ENCODE data around the gene PRKCH. TPM values are rescaled to one million over a fixed set of nuclear protein-coding genes. Genes with fewer than 3 reads are reported as not detected.
A peak's percentile ranks its signal among the peaks of the same experiment; 100 is the strongest.

Gene PRKCH
- total RNA-seq, 1 donor from 2014 or later, result 9.0 TPM

DNA sequence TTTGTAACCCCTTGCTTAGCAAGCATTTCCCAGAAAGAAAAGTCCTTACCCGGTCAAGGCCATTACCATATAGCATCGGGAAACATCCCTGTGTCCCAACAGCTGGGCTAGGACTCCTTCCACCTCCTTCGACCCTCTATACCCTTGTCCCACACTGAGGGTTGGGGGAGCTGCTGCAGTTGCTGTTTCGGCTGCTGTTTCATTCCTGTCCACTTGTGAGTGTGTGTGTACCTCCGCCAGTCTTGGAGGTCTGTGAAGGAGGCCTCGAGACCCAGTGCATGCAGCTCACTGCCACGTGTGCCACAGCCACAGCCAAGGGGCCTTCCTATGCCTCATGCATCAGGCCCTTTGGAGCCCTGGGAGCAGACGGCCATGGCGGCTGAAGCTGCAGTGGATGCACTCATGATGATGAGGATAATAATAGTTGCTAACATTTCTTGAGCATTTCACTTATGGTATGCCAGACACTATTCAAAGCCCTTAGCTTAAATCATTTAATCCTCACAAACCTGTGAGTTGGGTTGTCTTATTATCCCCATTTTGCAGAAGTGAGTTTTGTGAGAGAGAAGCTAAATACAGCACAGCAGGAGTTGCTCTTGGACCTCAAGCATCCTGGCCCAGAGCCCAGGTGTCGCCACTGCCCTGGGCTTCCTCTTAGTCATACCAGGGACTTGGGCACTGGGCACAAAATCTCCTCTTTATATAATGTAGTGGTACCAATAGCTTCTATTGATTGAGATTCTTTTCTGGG is 156.5 kb downstream of the PRKCH start:
- Mint-ChIP-seq H3K27ac (peak overlapping the region; percentile 95), H3K4me1 (peaks cover 47% of the 10 kb centered on the region), H3K27me3 (ENCODE audit: low read depth) (no peaks in the 10 kb centered on the region), H3K9me3 (no peaks in the 10 kb centered on the region), H3K36me3 (no peaks in the 10 kb centered on the region), H3K4me3 (no peak overlapping the region)
- no peak for DNase-seq (ENCODE audit: low spot score in 2 of 2, unreplicated experiment in 2 of 2)
- TF ChIP-seq, protein P1, sequence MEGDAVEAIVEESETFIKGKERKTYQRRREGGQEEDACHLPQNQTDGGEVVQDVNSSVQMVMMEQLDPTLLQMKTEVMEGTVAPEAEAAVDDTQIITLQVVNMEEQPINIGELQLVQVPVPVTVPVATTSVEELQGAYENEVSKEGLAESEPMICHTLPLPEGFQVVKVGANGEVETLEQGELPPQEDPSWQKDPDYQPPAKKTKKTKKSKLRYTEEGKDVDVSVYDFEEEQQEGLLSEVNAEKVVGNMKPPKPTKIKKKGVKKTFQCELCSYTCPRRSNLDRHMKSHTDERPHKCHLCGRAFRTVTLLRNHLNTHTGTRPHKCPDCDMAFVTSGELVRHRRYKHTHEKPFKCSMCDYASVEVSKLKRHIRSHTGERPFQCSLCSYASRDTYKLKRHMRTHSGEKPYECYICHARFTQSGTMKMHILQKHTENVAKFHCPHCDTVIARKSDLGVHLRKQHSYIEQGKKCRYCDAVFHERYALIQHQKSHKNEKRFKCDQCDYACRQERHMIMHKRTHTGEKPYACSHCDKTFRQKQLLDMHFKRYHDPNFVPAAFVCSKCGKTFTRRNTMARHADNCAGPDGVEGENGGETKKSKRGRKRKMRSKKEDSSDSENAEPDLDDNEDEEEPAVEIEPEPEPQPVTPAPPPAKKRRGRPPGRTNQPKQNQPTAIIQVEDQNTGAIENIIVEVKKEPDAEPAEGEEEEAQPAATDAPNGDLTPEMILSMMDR (IDR thresholded peaks at IDR 0.05; ENCODE audit: unreplicated experiment), result no peak

DNA sequence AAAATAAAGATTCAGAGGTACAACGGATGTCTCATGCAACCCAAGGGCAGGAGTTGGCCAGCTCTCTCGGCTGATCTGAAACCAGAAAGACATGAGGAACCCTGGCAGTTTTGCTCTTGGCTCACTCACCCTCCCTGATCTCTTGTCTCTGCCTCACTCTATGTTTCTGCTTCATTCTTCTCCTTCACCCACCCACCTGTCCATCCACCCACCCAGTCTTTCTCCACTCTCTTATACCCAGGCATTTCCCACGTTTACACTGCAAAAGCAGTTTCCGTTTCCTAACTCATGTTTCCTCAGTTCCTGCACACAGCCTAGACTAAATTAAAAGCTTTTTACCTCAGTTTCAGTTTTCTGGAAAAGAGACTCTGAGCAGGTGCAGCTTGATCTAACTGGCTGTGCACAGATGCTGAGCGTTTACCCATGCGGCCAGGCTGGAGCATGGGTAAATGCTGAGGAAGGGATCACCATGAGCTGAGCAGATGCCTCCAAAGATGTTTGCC is 157.6 kb downstream of the PRKCH start:
- DNase-seq (ENCODE audit: low spot score in 2 of 2, unreplicated experiment in 2 of 2), result no peak
- H3K4me3 Mint-ChIP-seq, result no peak overlapping the region
- no peak overlapping the region for H3K27ac Mint-ChIP-seq
- H3K27me3 Mint-ChIP-seq (ENCODE audit: low read depth), result no peaks in the 10 kb centered on the region
- peaks cover 53% of the 10 kb centered on the region for H3K4me1 Mint-ChIP-seq
- TF ChIP-seq, protein P1 (IDR thresholded peaks at IDR 0.05; ENCODE audit: unreplicated experiment), result no peak
- no peaks in the 10 kb centered on the region for H3K36me3 Mint-ChIP-seq
- no peaks in the 10 kb centered on the region for H3K9me3 Mint-ChIP-seq

DNA sequence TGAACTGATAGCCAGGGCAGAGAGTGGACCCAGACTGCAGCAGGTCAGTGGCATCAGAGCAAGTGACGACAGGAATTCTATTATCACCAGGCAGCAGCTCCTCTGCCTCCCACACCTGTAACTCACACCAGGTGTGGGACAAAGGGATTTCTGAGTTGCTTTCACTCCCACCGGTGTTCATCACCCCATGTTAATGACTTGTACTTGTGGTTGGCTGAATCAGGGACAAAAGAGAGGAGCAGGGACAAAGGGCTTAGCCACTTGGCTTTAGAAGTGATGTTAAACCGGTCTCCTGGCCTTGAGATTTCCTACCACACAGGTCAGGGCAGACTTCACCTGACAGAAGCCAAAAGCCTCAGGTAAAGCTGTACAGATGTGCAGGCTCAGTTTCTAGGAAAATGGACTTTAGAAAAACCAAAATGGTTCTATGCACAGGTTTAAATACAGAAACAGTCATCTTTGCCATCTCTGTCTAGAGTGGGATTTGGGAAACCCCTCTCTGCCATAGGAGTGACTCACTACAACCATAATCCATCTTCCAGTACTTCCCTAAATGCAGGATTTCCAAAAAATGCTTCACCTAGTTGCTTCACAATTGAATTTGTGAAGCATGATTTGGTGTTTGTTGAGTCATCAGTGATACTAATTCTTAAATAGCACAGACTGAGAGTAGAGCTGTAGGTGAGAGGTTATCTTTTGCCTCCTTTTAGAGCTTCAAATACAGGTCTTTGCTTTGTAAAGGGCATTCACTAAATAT is 158.5 kb downstream of the PRKCH start:
- Mint-ChIP-seq H3K9me3 (no peaks in the 10 kb centered on the region), H3K27me3 (ENCODE audit: low read depth) (no peaks in the 10 kb centered on the region), H3K4me1 (peaks cover 53% of the 10 kb centered on the region), H3K4me3 (no peak overlapping the region), H3K27ac (no peak overlapping the region), H3K36me3 (no peaks in the 10 kb centered on the region)
- TF ChIP-seq, protein P1 (IDR thresholded peaks at IDR 0.05; ENCODE audit: unreplicated experiment), result no peak
- DNase-seq (ENCODE audit: low spot score in 2 of 2, unreplicated experiment in 2 of 2), result no peak

DNA sequence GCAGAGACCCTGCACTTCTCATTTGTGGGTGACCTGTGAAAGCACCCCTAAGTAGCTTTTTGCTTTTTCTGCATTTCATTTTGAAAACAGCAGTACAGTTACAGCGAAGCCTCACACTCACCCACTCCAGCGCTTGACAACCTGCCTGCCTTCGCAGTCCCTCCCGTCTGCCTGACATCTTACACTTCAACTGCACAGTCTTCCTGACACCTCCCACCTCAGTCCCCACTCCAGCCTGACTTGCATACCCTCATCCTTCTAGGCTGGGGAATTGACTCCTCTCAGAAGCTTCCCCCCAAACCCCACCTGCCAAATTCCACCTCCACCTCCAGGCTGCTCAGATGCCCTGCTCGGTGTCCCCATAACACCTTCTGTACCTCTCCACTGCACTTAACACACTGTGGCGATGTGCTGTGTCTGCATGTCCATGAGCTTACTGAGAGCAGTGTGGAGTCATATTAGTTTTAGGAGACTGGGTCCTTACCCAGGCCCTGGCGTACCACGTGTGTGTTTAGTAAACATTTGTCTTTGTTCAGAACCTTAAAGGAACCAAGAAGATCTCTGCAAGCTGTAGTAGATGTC is 159.4 kb downstream of the PRKCH start:
- TF ChIP-seq, protein P1 (IDR thresholded peaks at IDR 0.05; ENCODE audit: unreplicated experiment), result no peak
- Mint-ChIP-seq H3K36me3 (no peaks in the 10 kb centered on the region), H3K4me1 (peaks cover 60% of the 10 kb centered on the region), H3K4me3 (no peak overlapping the region), H3K9me3 (no peaks in the 10 kb centered on the region), H3K27me3 (ENCODE audit: low read depth) (no peaks in the 10 kb centered on the region), H3K27ac (peak overlapping the region; percentile 21)
- DNase-seq (ENCODE audit: low spot score in 2 of 2, unreplicated experiment in 2 of 2), result no peak

DNA sequence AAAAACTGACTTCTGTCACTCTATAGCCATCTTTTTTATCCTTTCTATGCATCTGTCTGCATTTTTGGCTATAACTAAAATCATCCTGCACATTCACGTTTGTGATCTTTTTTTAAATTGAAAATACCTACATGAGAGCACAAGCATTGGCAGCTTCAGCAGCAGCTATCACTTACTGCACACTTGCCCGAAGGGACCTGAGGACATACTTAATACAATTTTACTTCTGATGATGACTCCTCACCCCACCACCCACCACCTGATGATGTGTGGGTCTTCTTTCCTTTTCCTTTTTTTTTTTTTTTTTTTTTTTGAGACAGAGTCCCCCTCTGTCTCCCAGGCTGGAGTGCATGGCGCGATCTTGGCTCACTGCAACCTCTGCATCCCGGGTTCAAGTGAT is 160.3 kb downstream of the PRKCH start:
- peaks cover 55% of the 10 kb centered on the region for H3K4me1 Mint-ChIP-seq
- H3K36me3 Mint-ChIP-seq, result no peaks in the 10 kb centered on the region
- H3K9me3 Mint-ChIP-seq, result no peaks in the 10 kb centered on the region
- DNase-seq (ENCODE audit: low spot score in 2 of 2, unreplicated experiment in 2 of 2), result no peak
- no peaks in the 10 kb centered on the region for H3K27me3 Mint-ChIP-seq (ENCODE audit: low read depth)
- no peak overlapping the region for H3K4me3 Mint-ChIP-seq
- TF ChIP-seq, protein P1 (IDR thresholded peaks at IDR 0.05; ENCODE audit: unreplicated experiment), result no peak
- peak overlapping the region; percentile 58 for H3K27ac Mint-ChIP-seq
